ENCODE measurements around the gene IQCE. TPM values are rescaled to one million over a fixed set of nuclear protein-coding genes. Genes with fewer than 3 reads are reported as not detected.

Gene IQCE
- total RNA-seq, 2 experiments from 2014 or later = 6.6 to 9.4 TPM

- Mint-ChIP-seq H3K36me3 (ENCODE audit: low read depth) (peaks cover 1% of the 10 kb centered on the region), H3K4me3 (no peak overlapping the region), H3K9me3 (no peaks in the 10 kb centered on the region), H3K27me3 (ENCODE audit: low read depth) (no peaks in the 10 kb centered on the region), H3K4me1 (ENCODE audit: low read depth) (no peaks in the 10 kb centered on the region), H3K27ac (no peak overlapping the region)
- intact Hi-C loops (cut with micrococcal nuclease) = no loop called here
- CTCF ChIA-PET = no interaction called here
- no peak for DNase-seq
Observed at GRCh38 chr7:2662273-2663120, 103.7 kb downstream of the IQCE start.

- no peak for DNase-seq
- intact Hi-C loops (cut with micrococcal nuclease) = no loop called here
- Mint-ChIP-seq H3K9me3 (no peaks in the 10 kb centered on the region), H3K4me3 (no peak overlapping the region), H3K4me1 (ENCODE audit: low read depth) (no peaks in the 10 kb centered on the region), H3K27ac (no peak overlapping the region), H3K36me3 (ENCODE audit: low read depth) (peaks cover 1% of the 10 kb centered on the region), H3K27me3 (ENCODE audit: low read depth) (no peaks in the 10 kb centered on the region)
- CTCF ChIA-PET = no interaction called here
Observed at GRCh38 chr7:2663121-2663886, 104.5 kb downstream of the IQCE start.

- Mint-ChIP-seq H3K27ac (no peak overlapping the region), H3K4me1 (ENCODE audit: low read depth) (no peaks in the 10 kb centered on the region), H3K4me3 (no peak overlapping the region), H3K9me3 (no peaks in the 10 kb centered on the region), H3K36me3 (ENCODE audit: low read depth) (peaks cover 1% of the 10 kb centered on the region), H3K27me3 (ENCODE audit: low read depth) (no peaks in the 10 kb centered on the region)
- no peak for DNase-seq
- CTCF ChIA-PET = interaction anchor here (0.6 kb wide), 1 partner anchor 46 kb away, joined by 3 read pairs; no protein-coding TSS in a partner anchor
- intact Hi-C loops (cut with micrococcal nuclease) = no loop called here
Observed at GRCh38 chr7:2663960-2664359, 105.2 kb downstream of the IQCE start.

Small RNA genes lying within 50 kb of the gene (microRNA-seq; reads per million reads assigned to microRNA genes)
- not detected for gene MIR4648 (ENCODE audit: borderline microRNAs expressed, borderline replicate concordance)

Other genes with a start within 250 kb of the IQCE start
- gene SNX8, start 244.5 kb upstream of the IQCE start, total RNA-seq = 10 to 100 TPM; 28.7 to 29.6 TPM
- 100 to 1,000 TPM; 156 to 159 TPM for gene EIF3B, start 204.2 kb upstream of the IQCE start, total RNA-seq
- gene CHST12, start 155.4 kb upstream of the IQCE start, total RNA-seq = under 1 TPM; 0.62 to 0.64 TPM
- not detected for gene GRIFIN, start 82.6 kb upstream of the IQCE start, total RNA-seq
- gene LFNG, start 39.2 kb upstream of the IQCE start, total RNA-seq = 10 to 100 TPM; 19.7 to 22.7 TPM
- 10 to 100 TPM; 26.8 to 27.3 TPM for gene BRAT1, start 3.5 kb upstream of the IQCE start, total RNA-seq
- gene TTYH3, start 73.0 kb downstream of the IQCE start, total RNA-seq = 10 to 100 TPM; 20.7 to 22.6 TPM
- under 1 TPM; 0.36 to 0.47 TPM for gene AMZ1, start 129.2 kb downstream of the IQCE start, total RNA-seq

Measured in activated naive CD4-positive, alpha-beta T cell treated with anti-CD3 and anti-CD28 coated beads for 36 hours (primary cell).